Endothelial cell of umbilical vein (primary cell): ENCODE measurements around the gene ZHX3. TPM values are rescaled to one million over a fixed set of nuclear protein-coding genes. Genes with fewer than 3 reads are reported as not detected.

Experiments
- BruUV-seq: library from RNA; stranded (reverse); fragments of 400-500 nt; replicated peaks from 2 replicates; lab custom pipeline; 2021; lab: Mats Ljungman, UMichigan
- CTCF ChIA-PET: fragments of 300-600, 350-600 bp; sonication (Branson Sonifier 250); formaldehyde crosslinking; loops from one replicate; lab custom pipeline; 2021; ENCODE audit warnings: antibody characterized with exemption, inconsistent platforms; lab: Charles Lee
- POLR2A ChIA-PET: fragments of 300-600, 350-600 bp; sonication (Branson Sonifier 250); formaldehyde crosslinking; loops from one replicate; lab custom pipeline; 2021; ENCODE audit warnings: antibody characterized with exemption, inconsistent platforms; lab: Charles Lee
- DNase-seq: peaks from one replicate; pipeline ENCODE4 v3.0.0-alpha.2; 2011; ENCODE audit warnings: low read depth, low spot score
- FAIRE-seq: peaks from 2 replicates; lab custom pipeline; 2011; peaks lifted over from hg19 to GRCh38; lab: Jason Lieb, UNC
- H2AFZ ChIP-seq: 2 replicates; pipeline ENCODE4 v1.6.0; 2012; ENCODE audit warnings: low read depth, low read length, control low read depth, inconsistent platforms
- H3K27ac ChIP-seq: 2 replicates; pipeline ENCODE4 v1.5.1; 2011; ENCODE audit warnings: low read depth, mild to moderate bottlenecking, control low read depth, low read length, moderate library complexity; ENCODE audit not compliant: insufficient read depth
- H3K27me3 ChIP-seq, 2 experiments: 2 replicates each; pipeline versions ENCODE4 v1.6.0 to v1.6.1; 2011; ENCODE audit warnings: low read length in 2 of 2, mixed read lengths in 1 of 2; ENCODE audit not compliant: control insufficient read depth in 2 of 2, insufficient read depth in 2 of 2
- H3K36me3 ChIP-seq, 2 experiments: 2 replicates in 1 of 2; 3 replicates in 1 of 2; pipeline ENCODE4 v1.5.1; 2011; ENCODE audit warnings: low read length in 2 of 2, mild to moderate bottlenecking in 1 of 2, moderate library complexity in 1 of 2; ENCODE audit not compliant: control insufficient read depth in 2 of 2, insufficient read depth in 2 of 2; ENCODE audit errors: extremely low read depth in 1 of 2
- H3K4me1 ChIP-seq: 3 replicates; pipeline ENCODE4 v1.5.1; 2011; ENCODE audit warnings: mild to moderate bottlenecking, low read length; ENCODE audit not compliant: control insufficient read depth, insufficient read depth; ENCODE audit errors: extremely low read depth
- H3K4me2 ChIP-seq: 2 replicates; pipeline ENCODE4 v1.6.1; 2011; ENCODE audit warnings: low read length, control low read depth, mixed read lengths; ENCODE audit not compliant: insufficient read depth
- H3K4me3 ChIP-seq, 3 experiments: fragments of 200-600 bp in 1 of 3; sonication (generic), shearing (Covaris generic) in 1 of 3; replicated peaks in 1 of 3; 2 replicates each; pipeline ENCODE4 v1.5.1; 2011 to 2016; ENCODE audit warnings: control low read depth in 3 of 3, low read length in 3 of 3, mild to moderate bottlenecking in 2 of 3, inconsistent platforms in 1 of 3, low read depth in 1 of 3, moderate library complexity in 1 of 3; ENCODE audit not compliant: insufficient read depth in 1 of 3
- H3K79me2 ChIP-seq: 2 replicates; pipeline ENCODE4 v1.6.0; 2012; ENCODE audit warnings: low read length, inconsistent platforms; ENCODE audit not compliant: control insufficient read depth, insufficient read depth
- H3K9ac ChIP-seq: replicated peaks from 2 replicates; pipeline ENCODE3; 2011; ENCODE audit warnings: low read length, control low read depth; ENCODE audit not compliant: insufficient read depth; ENCODE audit errors: extremely low read depth
- H3K9me1 ChIP-seq: replicated peaks from 3 replicates; pipeline ENCODE4 v1.6.0; 2011; ENCODE audit warnings: mild to moderate bottlenecking, low read length; ENCODE audit not compliant: control insufficient read depth, insufficient read depth; ENCODE audit errors: extremely low read depth
- H3K9me3 ChIP-seq: replicated peaks from 2 replicates; pipeline ENCODE4 v1.5.1; 2012; ENCODE audit warnings: low read length, inconsistent platforms; ENCODE audit not compliant: control insufficient read depth, insufficient read depth
- H4K20me1 ChIP-seq: replicated peaks from 2 replicates; pipeline ENCODE3; 2011; ENCODE audit warnings: mild to moderate bottlenecking, low read length; ENCODE audit not compliant: control insufficient read depth, insufficient read depth; ENCODE audit errors: extremely low read depth
- EZH2 ChIP-seq: IDR thresholded peaks from 2 replicates; pipeline ENCODE4 v1.6.1; 2012; ENCODE audit warnings: borderline replicate concordance, low read depth, mild to moderate bottlenecking, moderate library complexity, low read length, inconsistent platforms; ENCODE audit not compliant: severe bottlenecking
- FOS ChIP-seq: IDR thresholded peaks from 2 replicates; pipeline ENCODE4 v1.6.1; 2011; ENCODE audit warnings: mild to moderate bottlenecking, low read length, moderate library complexity, borderline replicate concordance; ENCODE audit not compliant: insufficient read depth
- GATA2 ChIP-seq: IDR thresholded peaks from 2 replicates; pipeline ENCODE4 v1.7.0; 2011; ENCODE audit warnings: low read depth, mild to moderate bottlenecking, moderate library complexity, mixed read lengths, low read length; ENCODE audit not compliant: insufficient read length, insufficient read depth
- JUN ChIP-seq: IDR thresholded peaks from 2 replicates; pipeline ENCODE4 v1.6.1; 2011; ENCODE audit warnings: borderline replicate concordance, low read depth; ENCODE audit not compliant: insufficient read length, insufficient read depth
- MYC ChIP-seq: IDR thresholded peaks from one replicate; pipeline ENCODE4 v1.6.1; 2011; ENCODE audit warnings: mild to moderate bottlenecking, low read depth, low read length
- POLR2A ChIP-seq: IDR thresholded peaks from 2 replicates; pipeline ENCODE4 v1.6.1; 2012; ENCODE audit warnings: low read depth, mild to moderate bottlenecking, control low read depth, low read length
- POLR2AphosphoS5 ChIP-seq: IDR thresholded peaks from 2 replicates; pipeline ENCODE4 v1.6.1; 2012; ENCODE audit warnings: low read depth, mild to moderate bottlenecking, control low read depth, low read length, moderate library complexity; ENCODE audit not compliant: insufficient read depth
- dilution Hi-C: fragments of 300-500 bp; cut with MboI; formaldehyde crosslinking; loops from one replicate; pipeline ENCODE4 v1.15.0; 2019; ENCODE audit warnings: low sequenced_read_pairs; ENCODE audit not compliant: extremely low pct_ligation_motif_present
- intact Hi-C: fragments of 100-400 bp; cut with micrococcal nuclease; formaldehyde crosslinking; loops from one replicate; pipeline ENCODE4 v1.10.0; 2022
- polyA plus RNA-seq, 4 experiments: library from polyadenylated mRNA; depleted of rRNA in 3 of 4; stranded (reverse) in 3 of 4; unstranded in 1 of 4; fragments of >200 nt; gene quantifications; 2 replicates each; pipeline versions ENCODE4 v1.2.1 to v1.2.3, GENCODE V29; 2011 to 2012; ENCODE audit warnings: missing spikeins in 1 of 4
- total RNA-seq: library from RNA; stranded (reverse); gene quantifications from 2 replicates; pipeline ENCODE4 v1.2.3, GENCODE V29; 2021
- TF ChIP-seq, protein P1 (sequence below), 2 donors: IDR thresholded peaks; 1 replicate in 1 of 2; 2 replicates in 1 of 2; pipeline ENCODE4 v1.5.1; 2011; ENCODE audit warnings: low read length in 2 of 2, mild to moderate bottlenecking in 2 of 2, moderate library complexity in 2 of 2, control low read depth in 1 of 2, inconsistent platforms in 1 of 2, low read depth in 1 of 2; ENCODE audit not compliant: insufficient read depth in 1 of 2; ENCODE audit errors: extremely low read depth in 1 of 2
- TF ChIP-seq, protein P2 (sequence below): IDR thresholded peaks from 2 replicates; pipeline ENCODE4 v1.6.1; 2011; ENCODE audit not compliant: insufficient read depth, insufficient read length

ZHX3 gene
- total and polyA plus RNA-seq, 2 donors (not counting 3 experiments of a cell fraction or from before 2014, with no cell fraction given), result 7.4 to 17.8 TPM

DNA sequence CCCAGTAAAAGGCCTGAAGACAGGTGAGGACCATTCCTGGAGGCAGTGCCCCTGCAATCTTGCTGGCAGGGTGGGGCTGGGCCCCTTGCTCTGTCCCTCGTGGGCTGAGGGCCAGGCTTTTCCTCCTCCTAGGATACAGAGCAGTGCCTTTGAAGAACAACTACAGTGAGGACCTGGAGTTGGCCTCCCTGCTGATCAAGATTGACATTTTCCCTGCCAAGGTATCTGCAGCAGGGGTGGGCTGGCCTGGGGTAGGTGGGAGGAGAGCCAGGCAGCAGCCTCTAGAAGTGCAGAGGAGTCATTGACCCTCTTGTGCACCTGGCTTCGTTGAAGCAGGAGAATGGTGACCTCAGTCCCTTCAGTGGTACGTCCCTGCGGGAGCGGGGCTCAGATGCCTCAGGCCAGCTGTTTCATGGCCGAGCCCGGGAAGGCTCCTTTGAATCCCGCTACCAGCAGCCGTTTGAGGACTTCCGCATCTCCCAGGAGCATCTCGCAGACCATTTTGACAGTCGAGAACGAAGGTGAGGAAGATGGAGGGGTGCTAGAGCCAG is 143.7 kb downstream of the ZHX3 start:
- no peaks in the 10 kb centered on the region for H4K20me1 ChIP-seq
- H3K9me3 ChIP-seq, result no peaks in the 10 kb centered on the region
- TF ChIP-seq EZH2 (no peak), POLR2A (no peak), JUN (no peak), POLR2AphosphoS5 (no peak), GATA2 (no peak), FOS (no peak), MYC (no peak)
- TF ChIP-seq, protein P1, sequence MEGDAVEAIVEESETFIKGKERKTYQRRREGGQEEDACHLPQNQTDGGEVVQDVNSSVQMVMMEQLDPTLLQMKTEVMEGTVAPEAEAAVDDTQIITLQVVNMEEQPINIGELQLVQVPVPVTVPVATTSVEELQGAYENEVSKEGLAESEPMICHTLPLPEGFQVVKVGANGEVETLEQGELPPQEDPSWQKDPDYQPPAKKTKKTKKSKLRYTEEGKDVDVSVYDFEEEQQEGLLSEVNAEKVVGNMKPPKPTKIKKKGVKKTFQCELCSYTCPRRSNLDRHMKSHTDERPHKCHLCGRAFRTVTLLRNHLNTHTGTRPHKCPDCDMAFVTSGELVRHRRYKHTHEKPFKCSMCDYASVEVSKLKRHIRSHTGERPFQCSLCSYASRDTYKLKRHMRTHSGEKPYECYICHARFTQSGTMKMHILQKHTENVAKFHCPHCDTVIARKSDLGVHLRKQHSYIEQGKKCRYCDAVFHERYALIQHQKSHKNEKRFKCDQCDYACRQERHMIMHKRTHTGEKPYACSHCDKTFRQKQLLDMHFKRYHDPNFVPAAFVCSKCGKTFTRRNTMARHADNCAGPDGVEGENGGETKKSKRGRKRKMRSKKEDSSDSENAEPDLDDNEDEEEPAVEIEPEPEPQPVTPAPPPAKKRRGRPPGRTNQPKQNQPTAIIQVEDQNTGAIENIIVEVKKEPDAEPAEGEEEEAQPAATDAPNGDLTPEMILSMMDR (IDR thresholded peaks at IDR 0.05; ENCODE audit: extremely low read depth in 1 of 2, insufficient read depth in 1 of 2, low read depth in 1 of 2, low read length in 2 of 2), result no peak
- TF ChIP-seq, protein P2, sequence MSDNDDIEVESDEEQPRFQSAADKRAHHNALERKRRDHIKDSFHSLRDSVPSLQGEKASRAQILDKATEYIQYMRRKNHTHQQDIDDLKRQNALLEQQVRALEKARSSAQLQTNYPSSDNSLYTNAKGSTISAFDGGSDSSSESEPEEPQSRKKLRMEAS, result no peak
- H2AFZ ChIP-seq, result no peak overlapping the region
- no peaks in the 10 kb centered on the region for H3K79me2 ChIP-seq
- H3K27me3 ChIP-seq, result no peaks in the 10 kb centered on the region
- no peak overlapping the region for H3K4me2 ChIP-seq
- H3K4me1 ChIP-seq, result peaks cover 7% of the 10 kb centered on the region
- H3K4me3 ChIP-seq, result no peak overlapping the region
- no peak overlapping the region for H3K9ac ChIP-seq
- POLR2A ChIA-PET, result no interaction called here
- no peaks in the 10 kb centered on the region for H3K9me1 ChIP-seq
- BruUV-seq, result no TSS peak
- FAIRE-seq (no peak), DNase-seq (no peak)
- H3K36me3 ChIP-seq, result peaks cover 21 to 66% of the 10 kb centered on the region in 2 experiments
- dilution Hi-C loops, result no loop called here
- intact Hi-C loops, result loop anchor here (1.0 to 2.0 kb wide), 6 partner anchors 39 to 237 kb away; partner anchors contain the start of gene LPIN3
- CTCF ChIA-PET, result interaction anchor here (1.2 to 7.0 kb wide), 18 partner anchors 11 to 272 kb away, joined by 3 to 295 read pairs (median 14); partner anchors contain the start of gene LPIN3
- no peak overlapping the region for H3K27ac ChIP-seq
